HG03378 (cell line): ENCODE measurements around the gene KLHL29.

Experiments
- ATAC-seq: cut with Tn5 transposase; IDR thresholded peaks from one replicate; pipeline ENCODE4 v1.9.1; 2021; ENCODE audit warnings: mild to moderate bottlenecking, moderate library complexity; ENCODE audit not compliant: unreplicated experiment

The KLHL29 gene

GRCh38 chr2:23586741-23587306, 201.8 kb downstream of the KLHL29 start:
- no peak for ATAC-seq

- no peak for ATAC-seq
Observed at GRCh38 chr2:23587341-23587880, 202.4 kb downstream of the KLHL29 start.

GRCh38 chr2:23588106-23588505, 203.1 kb downstream of the KLHL29 start:
- no peak for ATAC-seq

GRCh38 chr2:23588508-23589201, 203.7 kb downstream of the KLHL29 start:
- no peak for ATAC-seq

GRCh38 chr2:23589220-23589647, 204.3 kb downstream of the KLHL29 start:
- no peak for ATAC-seq

- ATAC-seq = no peak
Observed at GRCh38 chr2:23589739-23590138, 204.8 kb downstream of the KLHL29 start.

- no peak for ATAC-seq
Observed at GRCh38 chr2:23590241-23590869, 205.4 kb downstream of the KLHL29 start.

GRCh38 chr2:23591111-23591510, 206.1 kb downstream of the KLHL29 start:
- ATAC-seq = no peak

GRCh38 chr2:23592061-23592685, 207.2 kb downstream of the KLHL29 start:
- ATAC-seq = no peak

GRCh38 chr2:23592898-23593751, 208.1 kb downstream of the KLHL29 start:
- ATAC-seq = no peak

GRCh38 chr2:23593752-23594459, 208.9 kb downstream of the KLHL29 start:
- ATAC-seq = no peak

- no peak for ATAC-seq
Observed at GRCh38 chr2:23594460-23594825, 209.5 kb downstream of the KLHL29 start.

- ATAC-seq = no peak
Observed at GRCh38 chr2:23595021-23595420, 210.0 kb downstream of the KLHL29 start.

GRCh38 chr2:23595601-23596251, 210.7 kb downstream of the KLHL29 start:
- no peak for ATAC-seq

GRCh38 chr2:23596316-23596885, 211.4 kb downstream of the KLHL29 start:
- no peak for ATAC-seq

- no peak for ATAC-seq
Observed at GRCh38 chr2:23597687-23598086, 212.7 kb downstream of the KLHL29 start.

- ATAC-seq = no peak
Observed at GRCh38 chr2:23599006-23599405, 214.0 kb downstream of the KLHL29 start.

- no peak for ATAC-seq
Observed at GRCh38 chr2:23599667-23600066, 214.7 kb downstream of the KLHL29 start.

- no peak for ATAC-seq
Observed at GRCh38 chr2:23600346-23600745, 215.4 kb downstream of the KLHL29 start.
